K562 treated with DMSO at 1 percent for 48 hours (cell line): ENCODE data around the gene CCDC121. TPM values are rescaled to one million over a fixed set of nuclear protein-coding genes. Genes with fewer than 3 reads are reported as not detected.

Experiments
- total RNA-seq: library from RNA; unstranded; fragments of 300-600 nt; gene quantifications from 2 replicates; pipeline ENCODE4 v1.2.3, GENCODE V29; 2022; ENCODE audit warnings: low replicate concordance; ENCODE audit errors: extremely low read depth

CCDC121 gene, protein sequence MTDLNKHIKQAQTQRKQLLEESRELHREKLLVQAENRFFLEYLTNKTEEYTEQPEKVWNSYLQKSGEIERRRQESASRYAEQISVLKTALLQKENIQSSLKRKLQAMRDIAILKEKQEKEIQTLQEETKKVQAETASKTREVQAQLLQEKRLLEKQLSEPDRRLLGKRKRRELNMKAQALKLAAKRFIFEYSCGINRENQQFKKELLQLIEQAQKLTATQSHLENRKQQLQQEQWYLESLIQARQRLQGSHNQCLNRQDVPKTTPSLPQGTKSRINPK
- total RNA-seq: not detected in 2 replicates

DNA sequence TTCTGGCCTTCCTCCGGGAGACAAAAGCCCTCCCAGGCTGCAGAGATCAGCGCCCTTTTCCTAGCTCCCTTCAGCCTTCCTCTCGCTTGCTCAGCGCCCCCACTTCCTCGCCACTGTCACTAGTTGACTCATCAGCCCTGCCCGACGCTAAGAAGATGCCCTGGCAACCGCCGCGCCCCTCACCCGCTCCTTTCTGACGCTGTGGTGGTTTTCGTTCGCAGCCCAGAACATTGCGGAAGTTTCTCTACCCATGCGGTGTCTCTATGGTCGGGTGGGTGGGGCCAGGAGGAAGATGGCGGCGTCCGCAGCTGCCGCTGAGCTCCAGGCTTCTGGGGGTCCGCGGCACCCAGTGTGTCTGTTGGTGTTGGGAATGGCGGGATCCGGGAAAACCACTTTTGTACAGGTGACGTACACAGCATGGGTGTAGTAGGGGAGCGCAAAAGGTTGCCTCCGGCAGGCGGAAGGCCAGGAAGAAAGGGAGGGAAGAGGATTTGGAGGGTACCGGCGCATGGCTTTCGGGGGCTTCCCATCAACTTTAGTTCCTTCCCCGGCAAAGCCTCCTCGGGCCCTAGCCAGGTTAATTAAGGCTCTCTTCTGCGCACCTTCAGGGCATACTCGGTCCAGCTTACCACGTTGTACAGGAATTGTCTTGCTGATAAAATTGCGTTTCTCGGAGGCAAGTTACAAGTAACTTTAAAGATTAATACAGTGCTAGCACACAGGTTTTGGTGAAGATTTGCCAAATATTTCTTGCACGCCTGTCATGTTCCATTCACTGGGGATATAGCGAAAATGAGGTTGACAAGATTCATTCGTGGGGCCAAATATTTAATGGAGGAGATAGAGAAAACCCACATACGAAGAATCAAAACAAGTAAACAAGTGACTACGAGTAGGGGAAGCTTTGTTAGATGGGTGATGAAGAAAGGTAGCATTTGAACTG lies at the start of gene CCDC121, which contains the start of gene GPN1:
CCDC121 (minus strand) TSS at position 246 of the 943 bp plus-strand sequence. CDS start 1,213 bp downstream, outside the sequence.
GPN1 (plus strand) TSS at position 284 of the 943 bp plus-strand sequence; CDS start at position 293, 9 bp downstream.

DNA sequence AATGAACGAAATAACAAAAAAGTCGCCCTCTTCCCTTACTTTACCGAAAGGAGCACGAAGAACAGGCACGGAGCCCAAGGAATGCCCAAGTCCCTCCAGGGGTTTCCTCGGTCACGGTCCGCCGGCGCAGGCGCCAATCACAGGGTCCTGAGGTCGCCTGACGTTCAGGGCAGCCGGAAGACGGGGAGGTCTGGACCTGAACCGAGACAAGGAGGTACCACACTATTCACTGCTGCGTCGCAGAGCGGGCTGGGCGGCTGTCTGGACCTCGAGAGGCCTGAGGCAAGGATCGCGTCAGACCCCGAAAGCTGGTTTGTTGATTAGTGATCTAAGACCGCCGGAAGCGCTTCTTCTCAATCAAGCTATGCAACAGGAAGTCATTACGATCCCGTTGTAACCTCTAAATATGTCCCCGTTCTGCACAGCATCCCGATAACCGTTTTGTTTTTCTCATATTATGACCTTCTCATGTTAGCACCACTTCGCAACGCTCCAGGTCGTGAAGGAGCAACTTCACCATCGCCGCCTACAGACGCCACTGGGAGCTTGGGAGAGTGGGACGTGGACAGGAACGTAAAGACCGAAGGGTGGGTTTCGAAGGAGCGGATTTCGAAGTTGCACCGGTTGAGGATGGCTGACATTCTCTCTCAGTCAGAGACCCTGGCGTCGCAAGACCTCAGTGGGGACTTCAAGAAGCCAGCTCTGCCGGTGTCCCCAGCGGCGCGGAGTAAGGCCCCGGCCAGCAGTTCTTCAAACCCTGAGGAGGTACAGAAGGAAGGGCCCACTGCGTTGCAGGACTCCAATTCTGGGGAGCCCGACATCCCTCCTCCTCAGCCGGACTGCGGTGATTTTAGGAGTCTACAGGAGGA lies 34.7 kb upstream of the CCDC121 start, which contains the start of the genes SLC4A1AP and SUPT7L:
SLC4A1AP (plus strand) TSS at position 605 of the 869 bp plus-strand sequence; CDS start at position 631, 26 bp downstream.
SUPT7L (minus strand) TSS at position 330 of the 869 bp plus-strand sequence. CDS start 1,422 bp downstream, outside the sequence.

DNA sequence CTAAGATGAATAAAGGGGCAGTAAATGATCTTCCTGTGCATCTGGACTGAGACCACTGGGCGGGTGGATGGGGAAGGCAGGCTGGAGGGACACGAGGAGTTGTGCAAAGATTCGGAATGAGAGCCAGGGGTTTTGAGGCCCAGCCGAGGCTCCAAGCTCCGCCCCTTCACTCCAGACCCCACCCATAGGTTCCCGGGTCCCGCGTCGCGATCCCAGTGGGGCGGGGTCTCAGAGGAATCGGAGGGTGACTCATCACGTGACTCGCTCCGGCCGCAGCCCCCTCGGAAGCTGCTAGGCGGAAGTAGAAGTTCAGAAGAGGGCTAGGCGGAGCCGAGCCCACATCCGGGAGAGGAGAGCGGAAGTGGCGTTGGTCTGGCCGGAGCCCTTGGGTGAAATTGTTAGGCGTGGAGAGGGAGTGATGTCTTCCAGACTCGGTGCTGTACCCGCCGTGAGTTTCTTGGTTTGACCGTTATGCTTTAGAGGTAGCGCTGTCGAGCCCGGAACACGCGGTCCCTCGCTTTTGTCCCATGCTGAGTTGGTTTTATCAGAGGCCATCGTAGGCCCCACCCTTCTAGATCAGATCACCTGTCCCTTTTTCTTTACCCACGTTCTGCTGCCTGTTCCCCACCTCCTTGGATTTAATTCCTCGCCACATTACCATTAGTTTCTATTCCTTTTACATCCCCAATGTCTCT lies 46.0 kb downstream of the CCDC121 start, which contains the start of gene ZNF512:
ZNF512 (plus strand) TSS at position 348 of the 695 bp plus-strand sequence; CDS start at position 419, 71 bp downstream.

Other genes with a start within 250 kb of the CCDC121 start
- not detected in 2 replicates for gene ZNF513, start 248.3 kb downstream of the CCDC121 start, total RNA-seq
- gene PPM1G, start 219.4 kb downstream of the CCDC121 start, total RNA-seq: not detected in 2 replicates
- gene NRBP1, start 200.4 kb downstream of the CCDC121 start, total RNA-seq: not detected in 2 replicates
- not detected in 2 replicates for gene KRTCAP3, start 186.6 kb downstream of the CCDC121 start, total RNA-seq
- not detected in 2 replicates for gene IFT172, start 139.3 kb downstream of the CCDC121 start, total RNA-seq
- gene FNDC4, start 133.8 kb downstream of the CCDC121 start, total RNA-seq: not detected in 2 replicates
- gene GCKR, start 132.2 kb downstream of the CCDC121 start, total RNA-seq: not detected in 2 replicates
- not detected in 2 replicates for gene ZNF512, start 46.0 kb downstream of the CCDC121 start, total RNA-seq
- not detected in 2 replicates for gene GPN1, start within 50 bp of the CCDC121 start, total RNA-seq
- not detected in 2 replicates for gene SUPT7L, start 34.6 kb upstream of the CCDC121 start, total RNA-seq
- gene SLC4A1AP, start 34.9 kb upstream of the CCDC121 start, total RNA-seq: not detected in 2 replicates
- not detected in 2 replicates for gene MRPL33, start 142.7 kb upstream of the CCDC121 start, total RNA-seq